Stimulated activated CD4-positive, alpha-beta T cell treated with anti-CD3 and anti-CD28 coated beads, Interleukin-1b, Interleukin-23, amount 100 ng/mL, for 24 hours (primary cell): ENCODE measurements around the gene FSTL1.

ENCODE experiments used
- DNase-seq, 4 experiments: peaks; one replicate each; pipeline ENCODE4 v3.0.0-alpha.2; 2020; ENCODE audit warnings: low read depth in 4 of 4, low spot score in 1 of 4

FSTL1 gene

GRCh38 chr3:120468635-120469295 is 18.0 kb upstream of the FSTL1 start:
- no peak for DNase-seq

GRCh38 chr3:120462409-120462959 is 11.7 kb upstream of the FSTL1 start:
- no peak for DNase-seq

GRCh38 chr3:120461416-120461815 is 10.6 kb upstream of the FSTL1 start:
- no peak for DNase-seq

- no peak for DNase-seq
Observed at GRCh38 chr3:120460862-120461261, 10.1 kb upstream of the FSTL1 start.

GRCh38 chr3:120460181-120460790 is 9.5 kb upstream of the FSTL1 start:
- no peak for DNase-seq

- DNase-seq = no peak
Observed at GRCh38 chr3:120459196-120459595, 8.4 kb upstream of the FSTL1 start.

- no peak for DNase-seq
Observed at GRCh38 chr3:120457827-120458226, 7.0 kb upstream of the FSTL1 start.

GRCh38 chr3:120454076-120454689 is 3.4 kb upstream of the FSTL1 start:
- no peak for DNase-seq

- no peak for DNase-seq
Observed at GRCh38 chr3:120452816-120453215, 2.0 kb upstream of the FSTL1 start.

GRCh38 chr3:120451806-120452205 is 1.0 kb upstream of the FSTL1 start:
- no peak for DNase-seq

- DNase-seq = no peak
Observed at GRCh38 chr3:120451272-120451761, 525 bp upstream of the FSTL1 start.

GRCh38 chr3:120449701-120450599 is 842 bp downstream of the FSTL1 start:
- DNase-seq = no peak

GRCh38 chr3:120449251-120449650 is 1.5 kb downstream of the FSTL1 start:
- no peak for DNase-seq

- no peak for DNase-seq
Observed at GRCh38 chr3:120448756-120449155, 2.0 kb downstream of the FSTL1 start.

- no peak for DNase-seq
Observed at GRCh38 chr3:120446891-120447668, 3.7 kb downstream of the FSTL1 start.

GRCh38 chr3:120445654-120446053 is 5.1 kb downstream of the FSTL1 start:
- DNase-seq = no peak

GRCh38 chr3:120443626-120444123 is 7.1 kb downstream of the FSTL1 start:
- no peak for DNase-seq

GRCh38 chr3:120442975-120443517 is 7.7 kb downstream of the FSTL1 start:
- DNase-seq = no peak

GRCh38 chr3:120441776-120442175 is 9.0 kb downstream of the FSTL1 start:
- no peak for DNase-seq

- no peak for DNase-seq
Observed at GRCh38 chr3:120440762-120441161, 10.0 kb downstream of the FSTL1 start.
